HepG2 (cell line): ENCODE results near the gene HOXD3. TPM values are rescaled to one million over a fixed set of nuclear protein-coding genes. Genes with fewer than 3 reads are reported as not detected.

ENCODE experiments used
- BCL6 ChIP-seq: IDR thresholded peaks from 2 replicates; pipeline ENCODE4 v1.6.1; 2016; ENCODE audit warnings: missing genetic modification reagents, missing compliant biosample characterization
- BORCS8-MEF2B ChIP-seq: sonication (generic); formaldehyde crosslinking; IDR thresholded peaks from 2 replicates; pipeline ENCODE4 v1.8.0; 2022; ENCODE audit warnings: mild to moderate bottlenecking, missing genetic modification reagents
- CBX5 ChIP-seq: sonication (generic); formaldehyde crosslinking; IDR thresholded peaks from 2 replicates; pipeline ENCODE4 v1.4.0; 2020; ENCODE audit warnings: missing genetic modification reagents, borderline replicate concordance
- DR1 ChIP-seq: sonication (generic); formaldehyde crosslinking; IDR thresholded peaks from 2 replicates; pipeline ENCODE4 v1.8.0; 2021; ENCODE audit warnings: mild to moderate bottlenecking, missing genetic modification reagents, inconsistent platforms
- HMG20B ChIP-seq: conservative IDR thresholded peaks from 2 replicates; pipeline ENCODE4 v1.6.1; 2016; ENCODE audit warnings: missing genetic modification reagents, missing compliant biosample characterization
- JUND ChIP-seq: sonication (generic); formaldehyde crosslinking; IDR thresholded peaks from 2 replicates; pipeline ENCODE4 v1.8.0; 2022; ENCODE audit warnings: mild to moderate bottlenecking, missing genetic modification reagents
- LCORL ChIP-seq, 2 experiments: fragments of 450-650 bp in 1 of 2; sonication (generic) in 1 of 2; formaldehyde crosslinking in 1 of 2; IDR thresholded peaks; 2 replicates each; pipeline versions ENCODE4 v1.5.0 to v1.6.1; 2017 to 2020; ENCODE audit warnings: antibody characterized with exemption in 1 of 2, missing genetic modification reagents in 1 of 2
- NFE2L1 ChIP-seq: sonication (generic); formaldehyde crosslinking; IDR thresholded peaks from 2 replicates; pipeline ENCODE4 v1.4.0; 2020; ENCODE audit warnings: missing genetic modification reagents, mild to moderate bottlenecking, borderline replicate concordance
- NR2C2 ChIP-seq: sonication (generic); formaldehyde crosslinking; IDR thresholded peaks from 2 replicates; pipeline ENCODE4 v1.4.0; 2020; ENCODE audit warnings: missing genetic modification reagents, mild to moderate bottlenecking, moderate library complexity, borderline replicate concordance
- PHF20 ChIP-seq: sonication (generic); formaldehyde crosslinking; IDR thresholded peaks from 2 replicates; pipeline ENCODE4 v1.5.0; 2020; ENCODE audit warnings: mild to moderate bottlenecking, missing genetic modification reagents
- SP4 ChIP-seq: sonication (generic); formaldehyde crosslinking; IDR thresholded peaks from 2 replicates; pipeline ENCODE4 v1.8.1; 2023; ENCODE audit warnings: mild to moderate bottlenecking, missing genetic modification reagents
- SRSF4 ChIP-seq: fragments of 200-400 bp; formaldehyde crosslinking; IDR thresholded peaks from one replicate; pipeline ENCODE4 v1.6.1; 2018; ENCODE audit warnings: mild to moderate bottlenecking, low read depth, low read length, moderate library complexity; ENCODE audit not compliant: poor library complexity, severe bottlenecking
- TBX3 ChIP-seq: fragments of 450-650 bp; IDR thresholded peaks from 2 replicates; pipeline ENCODE4 v1.6.1; 2017; ENCODE audit warnings: antibody characterized with exemption, mild to moderate bottlenecking, inconsistent platforms, borderline replicate concordance
- TEAD2 ChIP-seq: sonication (generic); formaldehyde crosslinking; IDR thresholded peaks from 2 replicates; pipeline ENCODE4 v1.9.0; 2021; ENCODE audit warnings: missing genetic modification reagents
- ZBTB8A ChIP-seq: sonication (generic); formaldehyde crosslinking; IDR thresholded peaks from 2 replicates; pipeline ENCODE4 v1.4.0; 2020; ENCODE audit warnings: mild to moderate bottlenecking, low read depth, missing genetic modification reagents, borderline replicate concordance
- ZFYVE20 ChIP-seq: sonication (generic); formaldehyde crosslinking; IDR thresholded peaks from 2 replicates; pipeline ENCODE4 v1.8.0; 2023; ENCODE audit warnings: low read depth, mild to moderate bottlenecking, moderate library complexity, missing genetic modification reagents, borderline replicate concordance
- ZMYM3 ChIP-seq: sonication (generic); formaldehyde crosslinking; IDR thresholded peaks from 2 replicates; pipeline ENCODE4 v1.5.1; 2020; ENCODE audit warnings: mild to moderate bottlenecking, missing genetic modification reagents
- ZNF367 ChIP-seq: sonication (generic); formaldehyde crosslinking; IDR thresholded peaks from 2 replicates; pipeline ENCODE4 v1.4.0; 2020; ENCODE audit warnings: missing genetic modification reagents, borderline replicate concordance
- ZNF503 ChIP-seq: sonication (generic); formaldehyde crosslinking; IDR thresholded peaks from 2 replicates; pipeline ENCODE4 v1.4.0; 2020; ENCODE audit warnings: missing genetic modification reagents
- ZNF543 ChIP-seq: sonication (generic); formaldehyde crosslinking; IDR thresholded peaks from 2 replicates; pipeline ENCODE4 v1.4.0; 2020; ENCODE audit warnings: mild to moderate bottlenecking, missing genetic modification reagents
- ZNF609 ChIP-seq: sonication (generic); formaldehyde crosslinking; IDR thresholded peaks from 2 replicates; pipeline ENCODE4 v1.4.0; 2020; ENCODE audit warnings: mild to moderate bottlenecking, missing genetic modification reagents, borderline replicate concordance
- ZNF619 ChIP-seq: sonication (generic); formaldehyde crosslinking; IDR thresholded peaks from 2 replicates; pipeline ENCODE4 v1.4.0; 2020; ENCODE audit warnings: mild to moderate bottlenecking, missing genetic modification reagents
- ZNF780A ChIP-seq: sonication (generic); formaldehyde crosslinking; IDR thresholded peaks from 2 replicates; pipeline ENCODE4 v1.8.0; 2022; ENCODE audit warnings: mild to moderate bottlenecking, missing genetic modification reagents, moderate library complexity
- polyA plus RNA-seq, 8 experiments: library from polyadenylated mRNA; depleted of rRNA in 3 of 8; stranded (reverse) in 7 of 8; unstranded in 1 of 8; fragments of >200 nt; fragmentation: Illumina TruSeq in 4 of 8; extraction: Trizol in 4 of 8; gene quantifications; 2 replicates each; pipeline versions ENCODE4 v1.2.1 to v1.2.3, GENCODE V29; 2011 to 2016; ENCODE audit warnings: low read depth in 4 of 8, missing spikeins in 1 of 8, mixed read lengths in 1 of 8; ENCODE audit not compliant: insufficient read depth in 1 of 8
- total RNA-seq, 5 experiments: library from RNA; depleted of rRNA; stranded (reverse); fragments of >200 nt; fragmentation: Illumina TruSeq; extraction: Trizol; gene quantifications; 2 replicates each; pipeline ENCODE4 v1.2.3, GENCODE V29; 2016; ENCODE audit warnings: low read depth in 1 of 5
- TF ChIP-seq, protein P1 (sequence below): sonication (generic); formaldehyde crosslinking; IDR thresholded peaks from 2 replicates; pipeline ENCODE4 v1.4.0; 2020; ENCODE audit warnings: missing genetic modification reagents

Gene HOXD3
- total and polyA plus RNA-seq, 2 of the 13 experiments (the other 11 are each of a cell fraction or from before 2014, with no cell fraction given): 0.05 to 0.09 TPM

DNA sequence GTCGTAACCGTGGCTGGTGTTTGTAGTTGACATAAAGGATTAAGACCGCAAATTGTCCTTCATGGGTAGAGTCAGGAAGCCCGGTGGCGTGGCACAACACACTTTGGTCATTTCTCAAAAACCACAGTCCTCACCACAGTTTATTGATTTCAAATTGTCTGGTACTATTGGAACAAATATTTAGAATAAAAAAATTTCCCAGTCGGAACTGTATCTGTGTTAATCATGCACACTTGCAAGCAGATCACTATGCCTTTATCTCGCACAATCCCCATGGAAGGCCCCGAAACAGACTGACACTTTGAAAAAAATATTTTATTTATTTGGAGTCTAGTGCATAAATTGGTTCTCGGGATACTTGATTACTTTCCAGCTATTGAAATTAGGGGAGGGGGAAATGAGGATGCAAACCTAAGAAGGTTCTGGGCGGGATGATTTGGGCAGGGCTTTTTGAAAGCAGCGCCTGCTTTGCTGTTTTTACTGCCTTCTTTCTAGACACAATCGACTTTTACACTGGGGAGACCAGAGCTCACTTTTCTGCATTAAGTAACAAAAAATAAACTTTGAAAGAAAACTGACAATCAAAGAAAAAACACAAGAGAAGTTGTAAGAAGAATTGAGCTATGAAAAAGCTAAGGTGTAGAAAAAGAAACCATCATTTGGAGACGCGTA lies 15.9 kb downstream of the HOXD3 start (continued):
- TF ChIP-seq ZNF543 (CRISPR knock-in tag) (no peak), ZMYM3 (CRISPR knock-in tag) (no peak), ZNF619 (no peak), DR1 (no peak), JUND (CRISPR knock-in tag) (no peak), ZNF609 (CRISPR knock-in tag) (peak; percentile 73; the same call in 1 of the 2 replicates), CBX5 (no peak), ZNF780A (no peak), HMG20B (CRISPR knock-in tag) (peak; percentile 52; the same call in 1 of the 2 replicates), SP4 (CRISPR knock-in tag) (no peak), SRSF4 (no peak), ZNF503 (CRISPR knock-in tag) (peak; percentile 82; the same call in 1 of the 2 replicates), ZNF367 (CRISPR knock-in tag) (no peak), NFE2L1 (CRISPR knock-in tag) (no peak), NR2C2 (CRISPR knock-in tag) (no peak), PHF20 (CRISPR knock-in tag) (no peak), ZBTB8A (no peak), TBX3 (no peak), ZFYVE20 (CRISPR knock-in tag) (no peak), BORCS8-MEF2B (CRISPR knock-in tag) (no peak), BCL6 (peak; percentile 63), LCORL (IDR thresholded peaks at IDR 0.05) (no peak), LCORL (CRISPR knock-in tag; IDR thresholded peaks at IDR 0.05) (no peak), TEAD2 (no peak)
- TF ChIP-seq, protein P1, sequence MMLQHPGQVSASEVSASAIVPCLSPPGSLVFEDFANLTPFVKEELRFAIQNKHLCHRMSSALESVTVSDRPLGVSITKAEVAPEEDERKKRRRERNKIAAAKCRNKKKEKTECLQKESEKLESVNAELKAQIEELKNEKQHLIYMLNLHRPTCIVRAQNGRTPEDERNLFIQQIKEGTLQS (CRISPR knock-in tag): no peak
